ENCODE results near the gene NF2. TPM values are rescaled to one million over a fixed set of nuclear protein-coding genes. Genes with fewer than 3 reads are reported as not detected.

NF2 gene
- 70.2 and 101 TPM in 2 replicates for total RNA-seq

DNA sequence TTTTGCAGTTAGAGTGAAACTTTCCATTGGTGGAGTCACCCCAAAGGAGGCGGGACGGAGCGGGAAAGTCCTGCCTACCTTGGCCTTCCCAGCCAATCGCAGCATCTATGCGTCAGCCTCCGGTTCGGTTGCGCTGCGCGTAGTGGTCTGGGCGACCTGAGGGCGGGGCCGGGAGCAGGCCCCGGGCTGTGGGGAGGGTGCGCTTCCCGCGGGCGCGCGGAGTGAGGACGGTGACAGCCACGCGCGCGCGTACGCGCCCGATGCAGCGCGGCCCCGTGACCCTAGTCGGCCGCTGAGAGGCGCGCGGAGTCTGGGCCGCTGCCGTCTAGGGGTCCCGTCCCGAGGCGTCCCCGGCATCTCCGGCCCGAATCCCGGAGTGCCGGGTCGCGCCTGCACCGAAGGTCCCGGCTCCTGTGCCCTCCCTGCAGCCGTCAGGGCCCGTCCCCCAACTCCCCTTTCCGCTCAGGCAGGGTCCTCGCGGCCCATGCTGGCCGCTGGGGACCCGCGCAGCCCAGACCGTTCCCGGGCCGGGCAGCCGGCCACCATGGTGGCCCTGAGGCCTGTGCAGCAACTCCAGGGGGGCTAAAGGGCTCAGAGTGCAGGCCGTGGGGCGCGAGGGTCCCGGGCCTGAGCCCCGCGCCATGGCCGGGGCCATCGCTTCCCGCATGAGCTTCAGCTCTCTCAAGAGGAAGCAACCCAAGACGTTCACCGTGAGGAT, at the start of gene NF2:
Gene NF2, plus strand, starts transcription at position 276 of the 718 bp plus-strand sequence. Its CDS starts 366 bp downstream, at position 642.

DNA sequence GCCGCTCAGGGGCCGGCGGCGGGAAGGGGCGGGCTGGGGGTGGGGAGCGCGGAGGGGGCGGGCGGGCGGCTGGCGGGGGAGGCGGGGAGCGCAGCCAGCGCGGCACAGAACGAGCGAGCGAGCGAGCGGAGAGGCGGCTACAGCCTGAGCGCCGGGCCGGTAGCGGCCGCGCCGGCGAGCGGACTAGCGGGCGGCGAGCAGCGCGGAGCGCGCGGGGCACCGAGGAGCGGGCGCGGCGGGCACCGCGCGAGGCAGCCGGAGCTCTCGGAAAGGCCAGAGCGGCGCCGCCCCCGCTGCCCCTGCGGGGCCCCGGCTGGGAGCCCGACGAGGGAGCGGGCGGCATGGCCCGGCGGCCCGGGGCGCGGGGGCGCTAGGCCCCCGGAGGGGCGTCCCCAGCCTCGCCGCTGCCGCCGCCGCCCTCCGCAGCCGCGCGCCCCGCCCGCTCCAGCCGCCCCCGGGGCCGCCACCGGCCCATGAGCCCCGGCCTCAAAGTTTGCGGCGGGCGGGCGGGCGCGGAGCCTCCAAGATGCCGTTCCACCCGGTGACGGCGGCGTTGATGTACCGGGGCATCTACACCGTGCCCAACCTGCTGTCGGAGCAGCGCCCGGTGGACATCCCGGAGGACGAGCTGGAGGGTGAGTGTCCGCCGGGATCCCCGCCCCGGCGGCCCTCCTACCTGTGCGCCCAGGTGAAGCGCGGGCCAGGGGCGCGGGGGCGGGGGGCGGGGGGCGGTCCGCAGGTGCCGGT, 116.6 kb downstream of the NF2 start, which contains the start of gene CABP7:
Gene CABP7, plus strand, starts transcription at position 105 of the 747 bp plus-strand sequence. Its CDS starts 422 bp downstream, at position 527.

Small RNA genes lying within 50 kb of the gene (small RNA-seq; reads per million reads assigned to genes)
- not detected for gene AC004882.2

Other genes starting within 250 kb of the NF2 start
- 48.5 and 68.8 TPM in 2 replicates for gene AP1B1, start 215.1 kb upstream of the NF2 start, total RNA-seq
- gene RFPL1, start 165.1 kb upstream of the NF2 start, total RNA-seq, result not detected in 2 replicates
- 0.37 and 0.78 TPM in 2 replicates for gene NEFH, start 123.4 kb upstream of the NF2 start, total RNA-seq
- gene THOC5, start 49.9 kb upstream of the NF2 start, total RNA-seq, result 40.1 and 54.9 TPM in 2 replicates
- 44.5 and 48.5 TPM in 2 replicates for gene NIPSNAP1, start 22.5 kb upstream of the NF2 start, total RNA-seq
- gene CABP7, start 116.4 kb downstream of the NF2 start, total RNA-seq, result not detected in 2 replicates
- 13.1 and 20.6 TPM in 2 replicates for gene ZMAT5, start 163.4 kb downstream of the NF2 start, total RNA-seq
- gene UQCR10, start 163.7 kb downstream of the NF2 start, total RNA-seq, result 54.7 and 57.0 TPM in 2 replicates
- gene ASCC2, start 234.6 kb downstream of the NF2 start, total RNA-seq, result 38.6 and 40.1 TPM in 2 replicates

Data from subcutaneous preadipocyte (primary cell).